B cell (primary cell): Measurements from ENCODE around the gene ATXN2L. TPM values are rescaled to one million over a fixed set of nuclear protein-coding genes. Genes with fewer than 3 reads are reported as not detected.

Source experiments
- ATAC-seq: fragments of 200-7000 bp; cut with Tn5 transposase; one replicate; pipeline ENCODE4 v1.10.0; 2021; ENCODE audit warnings: low read depth, mild to moderate bottlenecking, moderate number of reproducible peaks, moderate library complexity
- CTCF ChIA-PET: fragments of 350-600 bp; sonication (Branson Sonifier 250); formaldehyde crosslinking; loops from one replicate; lab custom pipeline; 2021; ENCODE audit warnings: antibody characterized with exemption, inconsistent platforms; lab: Charles Lee
- POLR2A ChIA-PET: fragments of 350-600 bp; sonication (Branson Sonifier 250); formaldehyde crosslinking; loops from one replicate; lab custom pipeline; 2021; ENCODE audit warnings: antibody characterized with exemption; lab: Charles Lee
- DNase-seq: peaks from one replicate; pipeline ENCODE4 v3.0.0; 2013
- H2AFZ ChIP-seq: 2 replicates; pipeline ENCODE4 v1.6.1; 2012; ENCODE audit warnings: mild to moderate bottlenecking, low read depth, low read length; ENCODE audit not compliant: insufficient read depth, poor library complexity, severe bottlenecking
- H3K27ac ChIP-seq, 2 donors: 1 replicate in 1 of 2; 2 replicates in 1 of 2; pipeline ENCODE4 v1.5.1; 2012 to 2013; ENCODE audit warnings: low read length in 2 of 2, mild to moderate bottlenecking in 2 of 2, moderate library complexity in 1 of 2
- H3K27me3 ChIP-seq, 4 experiments: fragments of 200-600 bp in 1 of 4; sonication (generic) in 1 of 4; replicated peaks in 1 of 4; 1 replicate in 2 of 4; 2 replicates in 2 of 4; pipeline versions ENCODE4 v1.6.1 to v1.7.0; 2013 to 2016; ENCODE audit warnings: low read length in 3 of 4, mild to moderate bottlenecking in 2 of 4, mixed read lengths in 1 of 4, moderate library complexity in 1 of 4; ENCODE audit not compliant: insufficient read depth in 4 of 4, control insufficient read depth in 3 of 4; ENCODE audit errors: control extremely low read depth in 1 of 4
- H3K36me3 ChIP-seq, 2 experiments: replicated peaks in 1 of 2; 1 replicate in 1 of 2; 2 replicates in 1 of 2; pipeline versions ENCODE4 v1.6.1 to v1.7.1; 2013; ENCODE audit warnings: low read length in 1 of 2; ENCODE audit not compliant: insufficient read depth in 2 of 2, control insufficient read depth in 1 of 2; ENCODE audit errors: control extremely low read depth in 1 of 2, extremely low read depth in 1 of 2
- H3K4me1 ChIP-seq, 2 donors: fragments of 200-600 bp in 1 of 2; sonication (generic) in 1 of 2; 1 replicate in 1 of 2; 2 replicates in 1 of 2; pipeline versions ENCODE4 v1.5.1 to v1.6.1; 2013 to 2017; ENCODE audit warnings: low read length in 2 of 2; ENCODE audit not compliant: control insufficient read depth in 2 of 2, insufficient read depth in 2 of 2
- H3K4me2 ChIP-seq: replicated peaks from 2 replicates; pipeline ENCODE3; 2012; ENCODE audit warnings: mild to moderate bottlenecking, low read depth, low read length; ENCODE audit not compliant: poor library complexity, severe bottlenecking
- H3K4me3 ChIP-seq, 5 experiments: fragments of 200-600 bp in 1 of 5; sonication (generic) in 1 of 5; 1 replicate in 3 of 5; 2 replicates in 2 of 5; pipeline versions ENCODE4 v1.5.1 to v1.7.0; 2011 to 2016; ENCODE audit warnings: low read length in 4 of 5, mild to moderate bottlenecking in 4 of 5, low read depth in 2 of 5, control low read depth in 1 of 5, moderate library complexity in 1 of 5; ENCODE audit not compliant: insufficient read depth in 1 of 5; ENCODE audit errors: control extremely low read depth in 1 of 5, extremely low read depth in 1 of 5
- H3K79me2 ChIP-seq: fragments of 200-600 bp; sonication (generic); one replicate; pipeline ENCODE4 v1.6.0; 2016; ENCODE audit warnings: low read length; ENCODE audit not compliant: control insufficient read depth, insufficient read depth
- H3K9ac ChIP-seq: fragments of 200-600 bp; sonication (generic); 2 replicates; pipeline ENCODE4 v1.6.1; 2017; ENCODE audit warnings: mild to moderate bottlenecking, low read length, moderate library complexity
- H3K9me3 ChIP-seq, 3 donors: one replicate each; pipeline versions ENCODE4 v1.6.1 to v1.7.1; 2013; ENCODE audit warnings: low read length in 2 of 3; ENCODE audit not compliant: control insufficient read depth in 2 of 3, insufficient read depth in 1 of 3; ENCODE audit errors: control extremely low read depth in 1 of 3
- H4K20me1 ChIP-seq: 2 replicates; pipeline ENCODE4 v1.6.0; 2012; ENCODE audit warnings: mild to moderate bottlenecking, low read length; ENCODE audit not compliant: insufficient read depth, control insufficient read depth, poor library complexity, severe bottlenecking
- H3K27ac Mint-ChIP-seq: one replicate; pipeline ENCODE4 v1.8.0; 2021; ENCODE audit warnings: mixed read lengths
- H3K27me3 Mint-ChIP-seq: one replicate; pipeline ENCODE4 v1.8.0; 2021; ENCODE audit warnings: mixed read lengths
- H3K4me1 Mint-ChIP-seq: one replicate; pipeline ENCODE4 v1.8.0; 2021; ENCODE audit warnings: mixed read lengths
- H3K4me3 Mint-ChIP-seq: one replicate; pipeline ENCODE4 v1.8.0; 2021; ENCODE audit warnings: mixed read lengths
- H3K9me3 Mint-ChIP-seq: one replicate; pipeline ENCODE4 v1.8.0; 2022; ENCODE audit warnings: mixed read lengths; ENCODE audit not compliant: insufficient read depth
- EZH2 ChIP-seq: IDR thresholded peaks from 2 replicates; pipeline ENCODE4 v1.6.1; 2012; ENCODE audit warnings: borderline replicate concordance, low read depth, mild to moderate bottlenecking, moderate library complexity, low read length; ENCODE audit not compliant: insufficient read depth, poor library complexity, severe bottlenecking
- WGBS: methylation state at CpG from one replicate; pipeline ENCODE4 v1.1.5; 2013; ENCODE audit warnings: missing lambda C conversion rate; ENCODE audit not compliant: insufficient coverage; 5-methylcytosine and 5-hydroxymethylcytosine counted together
- intact Hi-C: fragments of 100-400 bp; cut with micrococcal nuclease; formaldehyde crosslinking; loops from one replicate; pipeline ENCODE4 v1.10.0; 2022
- polyA plus RNA-seq: library from polyadenylated mRNA; depleted of rRNA; stranded (reverse); fragments of >200 nt; gene quantifications from 2 replicates; pipeline ENCODE4 v1.2.3, GENCODE V29; 2012
- total RNA-seq, 2 donors: library from RNA; stranded (reverse); fragments of 120-200 nt in 1 of 2; gene quantifications; 1 replicate in 1 of 2; 2 replicates in 1 of 2; pipeline versions ENCODE4 v1.2.3 to v1.2.4, GENCODE V29; 2013 to 2022
- TF ChIP-seq, protein P1 (sequence below): fragments of 200-600 bp; IDR thresholded peaks from one replicate; pipeline ENCODE4 v1.8.0; 2022; ENCODE audit warnings: antibody characterized with exemption, mild to moderate bottlenecking

Gene ATXN2L
- total and polyA plus RNA-seq, 2 donors (not counting 1 experiment from before 2014, with no cell fraction given), result 157 to 289 TPM

DNA sequence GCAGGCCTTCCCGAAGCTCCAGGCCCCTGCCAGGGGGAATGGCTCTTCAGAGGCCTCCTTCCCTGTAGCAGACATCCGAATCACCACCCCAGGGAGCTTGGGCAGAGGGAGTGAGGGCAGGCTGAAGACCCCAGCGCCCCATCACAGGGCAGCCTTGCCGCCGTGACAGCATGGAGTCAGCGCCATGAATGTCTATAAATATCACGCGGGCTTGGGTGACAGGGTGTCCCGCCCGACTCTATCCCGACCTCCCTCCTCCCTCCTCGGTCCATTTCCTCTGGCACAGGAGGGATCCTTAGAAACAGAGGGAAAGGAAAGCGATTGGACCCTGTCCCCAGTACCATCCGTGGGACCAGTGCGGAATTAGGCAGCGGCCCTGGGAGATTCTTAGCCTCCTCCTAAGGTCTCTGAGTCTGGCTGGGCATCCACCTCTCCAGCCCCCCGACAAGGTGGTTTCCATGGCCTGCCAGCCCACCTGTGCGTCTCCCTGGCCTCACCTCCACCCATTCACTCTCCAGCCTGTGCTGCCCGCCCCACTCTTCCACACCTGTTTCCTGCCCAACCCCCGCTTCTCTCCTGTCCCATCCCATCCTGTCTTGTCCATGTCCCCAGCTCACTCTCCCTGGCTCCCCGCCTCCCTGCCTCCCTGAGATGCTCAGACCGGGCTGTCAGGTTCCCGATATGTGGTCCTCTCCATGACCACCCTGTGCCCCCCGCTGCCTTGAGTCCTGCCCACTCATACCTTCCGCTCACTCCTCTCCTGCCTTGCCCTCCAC lies 60.6 kb downstream of the ATXN2L start:
- DNase-seq (no peak), ATAC-seq (no peak)
- peaks cover 13 to 17% of the 10 kb centered on the region in 2 donors for H3K4me1 ChIP-seq
- TF ChIP-seq, protein P1, sequence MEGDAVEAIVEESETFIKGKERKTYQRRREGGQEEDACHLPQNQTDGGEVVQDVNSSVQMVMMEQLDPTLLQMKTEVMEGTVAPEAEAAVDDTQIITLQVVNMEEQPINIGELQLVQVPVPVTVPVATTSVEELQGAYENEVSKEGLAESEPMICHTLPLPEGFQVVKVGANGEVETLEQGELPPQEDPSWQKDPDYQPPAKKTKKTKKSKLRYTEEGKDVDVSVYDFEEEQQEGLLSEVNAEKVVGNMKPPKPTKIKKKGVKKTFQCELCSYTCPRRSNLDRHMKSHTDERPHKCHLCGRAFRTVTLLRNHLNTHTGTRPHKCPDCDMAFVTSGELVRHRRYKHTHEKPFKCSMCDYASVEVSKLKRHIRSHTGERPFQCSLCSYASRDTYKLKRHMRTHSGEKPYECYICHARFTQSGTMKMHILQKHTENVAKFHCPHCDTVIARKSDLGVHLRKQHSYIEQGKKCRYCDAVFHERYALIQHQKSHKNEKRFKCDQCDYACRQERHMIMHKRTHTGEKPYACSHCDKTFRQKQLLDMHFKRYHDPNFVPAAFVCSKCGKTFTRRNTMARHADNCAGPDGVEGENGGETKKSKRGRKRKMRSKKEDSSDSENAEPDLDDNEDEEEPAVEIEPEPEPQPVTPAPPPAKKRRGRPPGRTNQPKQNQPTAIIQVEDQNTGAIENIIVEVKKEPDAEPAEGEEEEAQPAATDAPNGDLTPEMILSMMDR, result no peak
- no peak for TF ChIP-seq EZH2
- H3K4me2 ChIP-seq, result no peak overlapping the region
- peaks cover 6% of the 10 kb centered on the region for H3K27me3 Mint-ChIP-seq
- intact Hi-C loops, result no loop called here
- no peaks in the 10 kb centered on the region for H4K20me1 ChIP-seq
- CTCF ChIA-PET, result interaction anchor here (0.5 kb wide), 1 partner anchor 1619 kb away, joined by 5 read pairs; no protein-coding TSS in a partner anchor
- H3K79me2 ChIP-seq, result no peaks in the 10 kb centered on the region
- H3K9me3 ChIP-seq, result no peaks in the 10 kb centered on the region
- H3K4me1 Mint-ChIP-seq, result peaks cover 15% of the 10 kb centered on the region
- H2AFZ ChIP-seq, result no peak overlapping the region
- H3K4me3 Mint-ChIP-seq, result no peak overlapping the region
- no peaks in the 10 kb centered on the region for H3K36me3 ChIP-seq
- H3K9me3 Mint-ChIP-seq, result no peaks in the 10 kb centered on the region
- peaks cover 0 to 8% (median 1%) of the 10 kb centered on the region in 4 experiments for H3K27me3 ChIP-seq
- no peak overlapping the region for H3K27ac Mint-ChIP-seq
- POLR2A ChIA-PET, result no interaction called here
- no peak overlapping the region for H3K27ac ChIP-seq
- H3K4me3 ChIP-seq, result no peak overlapping the region
- H3K9ac ChIP-seq, result no peak overlapping the region
- WGBS, result 89% methylated on average over 21 of the region's 25 CpGs

DNA sequence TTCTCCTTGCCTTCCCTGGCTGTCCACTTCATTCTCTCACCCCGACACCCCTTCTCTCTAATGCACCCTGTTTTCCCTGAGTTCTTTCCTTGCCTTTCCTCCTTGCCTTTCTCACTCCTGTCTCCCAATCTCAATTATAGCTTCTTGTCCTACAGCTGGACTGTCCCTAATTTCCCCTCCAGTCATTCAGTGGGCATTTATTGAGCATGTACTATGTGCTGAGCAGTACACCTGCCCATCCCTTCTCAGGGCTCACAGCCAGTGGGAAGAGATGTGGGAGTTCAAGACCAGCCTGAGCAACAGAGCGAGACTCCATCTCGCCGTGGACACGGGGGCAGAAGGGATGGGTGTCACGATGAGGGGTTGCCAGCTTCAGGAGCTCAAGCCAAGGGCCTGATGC lies 61.2 kb downstream of the ATXN2L start:
- CTCF ChIA-PET, result interaction anchor here (1.1 kb wide), 1 partner anchor 40 kb away, joined by 3 read pairs; no protein-coding TSS in a partner anchor
- Histone ChIP-seq H3K4me2 (no peak overlapping the region), H3K4me3 (no peak overlapping the region), H3K27me3 (peaks cover 0 to 8% (median 1%) of the 10 kb centered on the region in 4 experiments), H3K9ac (no peak overlapping the region), H3K27ac (no peak overlapping the region), H4K20me1 (no peaks in the 10 kb centered on the region), H3K9me3 (no peaks in the 10 kb centered on the region), H3K4me1 (peaks cover 10 to 14% of the 10 kb centered on the region in 2 donors), H3K36me3 (no peaks in the 10 kb centered on the region), H3K79me2 (no peaks in the 10 kb centered on the region), H2AFZ (no peak overlapping the region)
- no peak for ATAC-seq
- H3K27me3 Mint-ChIP-seq, result peaks cover 6% of the 10 kb centered on the region
- H3K4me1 Mint-ChIP-seq, result peaks cover 12% of the 10 kb centered on the region
- no peaks in the 10 kb centered on the region for H3K9me3 Mint-ChIP-seq
- H3K4me3 Mint-ChIP-seq, result no peak overlapping the region
- POLR2A ChIA-PET, result no interaction called here
- H3K27ac Mint-ChIP-seq, result no peak overlapping the region
- no peak for TF ChIP-seq EZH2
- TF ChIP-seq, protein P1, result no peak
- DNase-seq, result no peak
- intact Hi-C loops, result no loop called here
- 91% methylated on average over 6 of the region's 6 CpGs for WGBS
